Measurements from ENCODE around the gene PCDH19. TPM values are rescaled to one million over a fixed set of nuclear protein-coding genes. Genes with fewer than 3 reads are reported as not detected.

The PCDH19 gene
- total and polyA plus RNA-seq, 8 donors = 0.08 to 0.44 (median 0.18) TPM

GRCh38 chrX:100356351-100356896 is 53.6 kb downstream of the PCDH19 start:
- Histone ChIP-seq H3K27ac (no peak overlapping the region), H3K4me3 (no peak overlapping the region), H3K36me3 (no peaks in the 10 kb centered on the region), H3K4me1 (no peaks in the 10 kb centered on the region), H3K9me3 (no peaks in the 10 kb centered on the region), H3K27me3 (peaks cover 0 to 10% (median 3%) of the 10 kb centered on the region in 4 donors)
- TF ChIP-seq CTCF (IDR thresholded peaks at IDR 0.05) = no peak
- FAIRE-seq (no peak), DNase-seq (no peak), ATAC-seq (no peak)
- intact Hi-C loops (cut with DNase I) = no loop called here
- 27 to 36% methylated on average over 3 of the region's 3 CpGs for WGBS, 2 donors

GRCh38 chrX:100355680-100356079 is 54.4 kb downstream of the PCDH19 start:
- Histone ChIP-seq H3K27ac (no peak overlapping the region), H3K27me3 (peaks cover 0 to 10% (median 3%) of the 10 kb centered on the region in 4 donors), H3K9me3 (no peaks in the 10 kb centered on the region), H3K36me3 (no peaks in the 10 kb centered on the region), H3K4me1 (no peaks in the 10 kb centered on the region), H3K4me3 (no peak overlapping the region)
- no peak for FAIRE-seq
- no peak for DNase-seq
- 37 to 42% methylated on average over 3 of the region's 3 CpGs for WGBS, 2 donors
- intact Hi-C loops (cut with DNase I) = no loop called here
- no peak for TF ChIP-seq CTCF (IDR thresholded peaks at IDR 0.05)
- ATAC-seq = no peak

DNA sequence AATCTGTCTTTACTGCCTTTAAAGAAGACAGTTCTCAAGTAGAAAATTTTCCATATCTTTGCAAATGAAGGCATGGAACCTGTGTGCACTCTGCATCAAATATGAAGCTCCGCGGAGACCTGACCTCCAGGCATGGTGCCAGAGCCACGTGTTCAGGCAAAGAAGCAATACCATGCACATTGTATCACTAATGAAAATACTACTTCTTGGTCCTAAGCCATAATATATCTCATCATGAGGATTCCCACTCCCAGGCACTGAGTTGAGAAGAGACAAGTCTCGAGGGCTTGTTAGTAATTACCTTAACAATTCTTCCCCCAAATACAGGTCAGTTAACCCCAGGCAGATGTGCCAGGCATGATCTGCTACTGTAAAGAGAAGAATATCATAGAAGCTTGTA is 56.7 kb downstream of the PCDH19 start:
- intact Hi-C loops (cut with DNase I) = no loop called here
- ATAC-seq = no peak
- H3K27ac ChIP-seq = no peak overlapping the region
- no peak overlapping the region for H3K4me3 ChIP-seq
- 43 to 57% methylated on average over 4 of the region's 4 CpGs for WGBS, 2 donors
- H3K27me3 ChIP-seq = peaks cover 0 to 12% (median 5%) of the 10 kb centered on the region in 4 donors
- H3K36me3 ChIP-seq = no peaks in the 10 kb centered on the region
- FAIRE-seq = no peak
- H3K4me1 ChIP-seq = no peaks in the 10 kb centered on the region
- TF ChIP-seq CTCF (IDR thresholded peaks at IDR 0.05) = no peak
- no peaks in the 10 kb centered on the region for H3K9me3 ChIP-seq
- no peak for DNase-seq

DNA sequence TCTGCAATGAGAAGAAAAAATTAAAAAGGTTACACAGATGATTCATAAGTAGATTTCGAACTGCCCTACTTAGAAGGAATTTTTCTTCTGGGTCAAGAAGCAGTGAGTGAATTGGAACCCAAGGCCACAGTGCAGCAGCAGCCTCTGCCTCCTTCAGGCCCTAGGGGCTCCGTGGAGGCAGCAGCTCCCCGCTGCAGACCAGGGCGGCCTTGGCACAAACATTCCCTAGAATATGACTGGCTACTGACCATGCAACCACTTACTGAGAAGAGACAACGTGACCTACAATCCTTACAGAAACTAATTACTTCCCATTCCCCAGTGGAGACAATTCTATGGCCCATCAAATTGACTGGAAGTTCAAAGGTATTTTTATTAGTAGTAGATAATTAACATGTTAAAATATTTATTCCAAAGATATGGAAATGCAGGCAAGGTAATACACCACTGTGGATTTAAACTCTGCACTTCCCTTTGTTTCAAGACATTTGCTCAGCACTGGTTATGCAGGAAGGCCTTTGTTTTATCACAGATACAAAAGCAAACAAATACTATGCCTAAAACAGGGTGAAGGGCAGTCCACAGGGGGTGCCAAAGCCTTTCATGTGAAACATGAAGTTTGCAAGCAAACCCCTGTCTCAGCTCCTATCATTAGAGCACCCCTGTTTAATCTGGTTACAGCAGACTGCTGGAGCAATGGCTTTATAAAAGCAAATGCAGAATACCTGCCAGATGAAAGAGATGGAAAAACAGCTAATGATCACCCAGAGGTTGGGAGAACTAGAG is 59.2 kb downstream of the PCDH19 start:
- no peak for TF ChIP-seq CTCF (IDR thresholded peaks at IDR 0.05)
- Histone ChIP-seq H3K4me1 (no peaks in the 10 kb centered on the region), H3K9me3 (no peaks in the 10 kb centered on the region), H3K4me3 (no peak overlapping the region), H3K36me3 (no peaks in the 10 kb centered on the region), H3K27ac (no peak overlapping the region), H3K27me3 (peaks cover 0 to 12% (median 5%) of the 10 kb centered on the region in 4 donors)
- intact Hi-C loops (cut with DNase I) = no loop called here
- DNase-seq = no peak
- 33 to 52% methylated on average over 5 of the region's 5 CpGs for WGBS, 2 donors
- FAIRE-seq = no peak
- ATAC-seq = no peak

DNA sequence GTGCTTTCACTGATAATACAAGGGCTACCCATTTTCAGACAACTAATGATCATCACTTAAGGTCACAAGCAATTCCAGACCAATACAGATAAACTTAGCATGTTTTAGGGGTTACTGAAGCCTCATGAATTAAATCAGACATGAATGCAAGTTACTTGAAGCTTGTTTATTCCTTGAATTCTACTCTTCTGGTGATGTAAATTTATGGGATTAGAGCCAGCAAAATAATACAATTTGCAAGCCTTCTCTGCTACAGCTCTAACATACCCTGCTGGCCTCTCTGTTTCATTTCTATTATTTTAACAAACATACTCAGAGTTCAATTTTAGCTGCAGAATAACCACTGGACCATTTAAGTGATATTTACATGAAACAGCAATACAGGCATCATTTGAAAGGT is 60.7 kb downstream of the PCDH19 start:
- Histone ChIP-seq H3K4me3 (no peak overlapping the region), H3K9me3 (no peaks in the 10 kb centered on the region), H3K27ac (no peak overlapping the region), H3K36me3 (no peaks in the 10 kb centered on the region), H3K4me1 (no peaks in the 10 kb centered on the region), H3K27me3 (peaks cover 0 to 12% (median 5%) of the 10 kb centered on the region in 4 donors)
- intact Hi-C loops (cut with DNase I) = no loop called here
- no peak for DNase-seq
- no peak for TF ChIP-seq CTCF (IDR thresholded peaks at IDR 0.05)
- no peak for ATAC-seq
- FAIRE-seq = no peak

All from pancreas (tissue), 10 donors.